Left colon (tissue), 2 donors: ENCODE measurements around the gene ARRB2. TPM values are rescaled to one million over a fixed set of nuclear protein-coding genes. Genes with fewer than 3 reads are reported as not detected.
"Not testable (repeated sequence)": the region's sequence is repeated elsewhere in the genome, so short reads cannot be mapped to it uniquely, and the experiment has no call there.

Experiments
- ATAC-seq: fragments of 200-7000 bp; cut with Tn5 transposase; one replicate; pipeline ENCODE4 v1.9.1; 2020; ENCODE audit warnings: mild to moderate bottlenecking, moderate library complexity
- DNase-seq, 2 donors: peaks; one replicate each; pipeline ENCODE4 v3.0.0-alpha.2; 2020
- intact Hi-C, 2 donors: fragments of 100-400 bp; cut with DNase I in 1 of 2; cut with micrococcal nuclease in 1 of 2; formaldehyde crosslinking; loops; one replicate each; pipeline versions ENCODE4 v1.11.2 to v1.14.0; 2022; cut with DNase I, micrococcal nuclease
- long read RNA-seq: library from polyadenylated mRNA; unstranded; transcript quantifications from one replicate; pipeline ENCODE4 v2.0.0, GENCODE V29; 2021
- total RNA-seq, 2 donors: library from RNA; stranded (reverse); fragmentation: NEBNext Ultra II Directional; extraction: Animal tissue kit (Norgen Biotek cat#: 25700); gene quantifications; one replicate each; pipeline ENCODE4 v1.2.1, GENCODE V29; 2021
- donor health status: DM: no; HTN: no; CAD: no.
- donor health status: DM: yes; HTN: yes; CAD: no.

Gene ARRB2
- total RNA-seq = 10 to 100 TPM; 27.2 to 45.1 TPM
- long read RNA-seq, partial matches to known transcripts = 2 of 3 reads
- long read RNA-seq, other reads (novel, unspliced or antisense) = 0 of 3 reads

GRCh38 chr17:4709794-4710692 lies at the start of gene ARRB2:
ARRB2 (plus strand) TSS chr17:4710632; CDS start chr17:4710722, 90 bp downstream.
- ATAC-seq (peak; percentile 77), DNase-seq (peak; percentile 97)
- intact Hi-C loops = loop anchor here in 1 of 2 donors (10.0 kb wide), 1 partner anchor 175 kb away; no protein-coding TSS in a partner anchor

DNA sequence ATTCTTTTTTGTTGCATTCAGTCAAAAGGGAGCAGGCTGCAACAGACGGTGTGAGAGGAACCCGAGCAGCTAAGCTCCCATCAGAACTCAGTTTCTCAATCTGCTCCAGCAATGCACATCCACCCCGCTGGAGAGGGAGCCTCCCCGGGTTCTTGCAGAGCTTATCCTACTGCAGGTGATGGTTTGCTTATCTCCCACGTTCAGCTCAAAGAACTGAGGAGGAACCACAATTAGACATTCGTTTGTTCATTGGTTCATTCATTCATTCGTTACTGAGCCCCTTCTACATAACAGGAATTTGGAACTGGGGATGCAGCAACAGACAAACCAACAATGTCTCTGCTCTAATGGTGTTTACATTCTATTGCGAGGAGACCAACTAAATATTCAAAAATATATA lies 46.7 kb upstream of the ARRB2 start:
- intact Hi-C loops = no loop called here
- no peak for DNase-seq
- no peak for ATAC-seq

DNA sequence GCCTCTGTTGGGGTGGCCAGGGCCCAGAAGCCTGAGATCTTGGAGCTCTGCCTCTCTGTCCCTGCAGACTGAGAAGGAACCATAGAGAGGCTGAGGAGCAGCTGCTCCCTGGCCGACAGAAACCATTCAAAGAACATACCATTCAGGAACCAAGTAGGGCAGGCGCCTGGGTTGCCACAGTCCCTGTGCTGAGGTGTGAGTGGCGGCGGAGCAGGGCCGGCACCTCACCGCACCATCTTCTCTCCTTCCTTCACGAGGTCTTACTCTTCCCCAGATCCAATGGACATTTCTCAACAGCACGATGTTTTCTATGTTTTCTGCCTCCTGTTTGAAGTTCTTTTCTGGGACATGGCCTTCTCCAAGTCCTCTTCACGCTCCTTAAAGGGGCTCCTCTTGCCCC lies 46.2 kb upstream of the ARRB2 start:
- no peak for ATAC-seq
- no peak for DNase-seq

GRCh38 chr17:4665027-4665426 lies 45.4 kb upstream of the ARRB2 start:
- peak in 1 of 2 donors; percentile 30 for DNase-seq
- peak; percentile 93 for ATAC-seq
- intact Hi-C loops = no loop called here

More for the DNA sequence above, 46.2 kb upstream of the ARRB2 start:
- intact Hi-C loops = no loop called here

GRCh38 chr17:4666296-4666695 lies 44.1 kb upstream of the ARRB2 start:
- DNase-seq (no peak), ATAC-seq (no peak)
- intact Hi-C loops = no loop called here

GRCh38 chr17:4667166-4667565 lies 43.3 kb upstream of the ARRB2 start:
- ATAC-seq (no peak), DNase-seq (no peak)
- intact Hi-C loops = no loop called here

DNA sequence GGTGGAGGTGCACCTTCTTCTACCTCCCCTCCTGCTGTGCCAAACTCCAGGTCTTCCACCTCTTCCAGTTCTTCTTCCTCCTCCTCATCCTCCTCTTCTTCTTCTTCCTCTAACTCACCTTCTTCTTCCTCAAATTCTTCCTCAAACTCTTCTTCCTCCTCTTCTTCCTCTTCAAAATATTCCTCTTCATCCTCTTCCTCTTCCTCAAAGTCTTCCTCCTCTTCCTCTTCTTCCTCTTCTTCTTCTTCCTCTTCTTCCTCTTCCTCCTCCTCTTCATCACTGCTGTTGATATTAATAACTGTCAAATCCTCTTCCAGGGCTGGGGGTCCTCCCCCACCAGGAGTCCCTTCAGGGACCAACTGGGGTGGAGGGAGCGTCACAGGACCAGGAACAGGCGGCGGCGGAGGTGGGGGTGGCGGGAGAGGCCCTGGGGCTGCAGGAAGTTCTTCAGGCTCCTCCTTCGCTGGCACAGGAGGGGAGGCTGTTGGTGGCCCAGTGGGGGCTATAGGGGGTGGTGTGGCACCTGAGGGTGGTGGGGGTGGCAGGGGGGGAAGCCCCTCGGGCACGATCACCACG lies 38.3 kb upstream of the ARRB2 start:
- no peak for ATAC-seq
- DNase-seq = no peak
- intact Hi-C loops = no loop called here

- ATAC-seq = no peak
- intact Hi-C loops = no loop called here
- no peak for DNase-seq
Observed at GRCh38 chr17:4672751-4673150, 37.7 kb upstream of the ARRB2 start.

DNA sequence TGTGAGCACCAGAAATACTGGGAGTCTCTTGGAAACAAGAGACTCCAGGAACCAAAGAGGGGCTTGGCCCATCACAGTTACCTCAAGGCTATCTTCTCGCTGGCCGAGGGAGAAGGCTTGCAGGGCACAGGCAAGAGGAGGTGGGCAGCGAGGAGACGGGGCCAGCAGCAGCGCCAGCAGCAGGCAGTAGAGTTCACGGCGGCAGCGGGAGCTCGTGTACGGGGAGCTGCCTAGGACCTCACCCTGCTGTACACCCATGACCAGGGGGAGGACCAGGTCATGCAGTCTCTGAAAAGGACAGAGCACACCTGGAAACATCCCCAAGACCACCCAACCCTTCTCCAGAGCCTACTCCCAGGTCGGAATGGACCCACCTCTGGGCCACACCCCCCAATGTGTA lies 37.3 kb upstream of the ARRB2 start:
- ATAC-seq = no peak
- no peak for DNase-seq
- intact Hi-C loops = no loop called here

- intact Hi-C loops = no loop called here
- DNase-seq (no peak), ATAC-seq (no peak)
Observed at GRCh38 chr17:4673986-4674684, 36.3 kb upstream of the ARRB2 start.

- intact Hi-C loops = no loop called here
- no peak for DNase-seq
- ATAC-seq = no peak
Observed at GRCh38 chr17:4674685-4674998, 35.8 kb upstream of the ARRB2 start.

- no peak for ATAC-seq
- DNase-seq = no peak
- intact Hi-C loops = no loop called here
Observed at GRCh38 chr17:4675791-4676190, 34.6 kb upstream of the ARRB2 start.

GRCh38 chr17:4676791-4677190 lies 33.6 kb upstream of the ARRB2 start:
- no peak for DNase-seq
- ATAC-seq = no peak
- intact Hi-C loops = no loop called here

DNA sequence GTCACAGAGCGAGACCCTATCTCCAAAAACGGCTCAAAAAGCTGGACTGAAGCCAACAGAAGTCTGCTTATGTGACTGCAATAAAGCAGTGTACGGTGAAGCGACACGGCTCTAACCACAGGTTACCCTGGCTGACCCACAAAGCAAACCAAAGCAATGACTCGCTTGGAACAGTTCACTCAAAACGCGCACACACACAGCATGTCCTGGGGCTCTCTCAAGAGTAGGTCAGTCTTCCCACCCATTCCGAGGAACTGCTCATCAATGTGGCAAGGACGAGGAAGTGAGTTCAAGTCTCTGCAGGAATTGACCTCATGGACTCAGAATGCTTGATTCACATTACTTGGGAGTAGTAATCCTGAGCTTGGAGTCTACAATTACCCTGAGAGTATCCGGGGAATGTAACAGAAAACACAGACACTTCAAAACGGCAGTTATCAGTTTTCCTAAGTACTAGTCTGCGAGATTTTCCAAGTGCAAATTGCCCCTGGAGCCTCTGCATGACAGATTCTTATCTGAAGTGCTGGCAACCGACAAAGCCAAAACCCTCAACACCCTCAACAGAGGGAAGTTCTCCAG lies 31.9 kb upstream of the ARRB2 start:
- intact Hi-C loops = no loop called here
- no peak for ATAC-seq
- no peak for DNase-seq

DNA sequence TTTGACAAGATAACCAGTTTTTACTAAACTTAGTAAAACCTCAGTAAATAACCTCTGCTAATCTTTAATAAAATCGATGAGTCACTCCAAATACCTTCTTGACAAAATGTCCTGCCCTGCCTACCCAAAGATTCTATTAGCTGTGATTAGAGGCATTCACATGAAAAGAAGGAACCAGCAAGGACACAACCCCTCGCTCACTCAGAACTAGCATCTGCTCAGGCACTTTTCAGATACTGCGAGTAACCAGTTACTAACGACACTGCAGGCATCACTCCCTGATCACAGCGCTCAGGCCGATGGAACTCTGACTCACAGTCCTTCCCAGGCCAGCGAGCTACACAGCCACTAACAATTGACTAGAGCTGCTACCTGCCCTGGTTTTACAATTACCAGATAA lies 30.8 kb upstream of the ARRB2 start:
- ATAC-seq (no peak), DNase-seq (no peak)
- intact Hi-C loops = no loop called here

DNA sequence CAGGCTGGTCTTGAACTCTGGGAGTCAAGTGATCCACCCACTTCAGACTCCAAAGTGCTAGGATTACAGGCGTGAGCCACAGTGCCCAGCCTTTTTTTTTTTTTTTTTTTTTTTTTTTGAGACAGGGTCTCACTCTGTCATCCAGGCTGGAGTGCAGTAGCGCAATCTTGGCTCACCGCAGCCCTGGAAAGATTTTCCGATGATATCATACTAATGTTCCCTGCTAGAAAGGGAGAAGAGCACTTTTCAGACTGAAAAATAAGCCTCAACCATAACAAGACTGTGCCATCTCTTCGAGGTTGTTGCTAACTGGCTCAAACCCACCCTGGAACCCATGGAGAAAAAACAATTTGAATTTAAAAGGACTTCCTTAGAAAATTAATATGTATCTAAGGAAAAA lies 26.7 kb upstream of the ARRB2 start:
- ATAC-seq, intact Hi-C loops, DNase-seq: not testable (repeated sequence)

DNA sequence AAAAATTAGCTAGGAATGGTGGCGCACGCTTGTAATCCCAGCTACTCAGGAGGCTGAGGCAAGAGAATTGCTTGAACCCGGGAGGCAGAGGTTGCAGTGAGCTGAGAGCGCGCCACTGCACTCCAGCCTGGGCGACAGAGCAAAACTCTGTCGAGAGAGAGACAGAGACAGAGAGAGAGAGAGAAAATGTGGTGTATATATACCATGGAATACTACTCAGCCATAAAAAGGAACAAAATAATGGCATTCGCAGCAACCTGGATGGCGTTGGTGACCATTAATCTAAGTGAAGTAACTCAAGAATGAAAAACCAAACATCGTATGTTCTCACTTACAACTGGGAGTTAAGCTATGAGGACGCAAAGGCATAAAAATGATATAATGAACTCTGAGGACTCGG lies 20.6 kb upstream of the ARRB2 start:
- DNase-seq, intact Hi-C loops, ATAC-seq: not testable (repeated sequence)

DNA sequence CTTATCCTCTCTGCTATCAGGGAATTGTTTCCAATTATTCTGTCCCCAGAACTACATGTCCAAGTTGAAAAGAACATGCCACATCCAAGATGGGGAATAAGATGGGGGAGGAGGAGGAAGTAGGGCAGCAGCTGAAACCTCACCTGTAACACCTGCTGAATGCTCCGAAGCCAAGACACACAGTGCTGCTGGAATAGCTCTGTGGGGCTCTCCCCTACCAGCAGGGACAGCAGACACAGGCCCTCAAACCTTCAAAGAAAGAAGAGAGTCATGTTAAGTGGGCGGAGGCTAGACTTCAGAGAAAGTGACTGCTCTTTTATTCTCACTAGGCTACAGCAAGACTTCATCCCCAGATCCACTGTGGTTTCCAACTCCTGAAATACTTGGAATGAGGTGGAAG lies 19.7 kb upstream of the ARRB2 start:
- ATAC-seq = peak; percentile 62

GRCh38 chr17:4691686-4692085 lies 18.7 kb upstream of the ARRB2 start:
- intact Hi-C loops = no loop called here
- no peak for ATAC-seq
- no peak for DNase-seq

More for the DNA sequence above, 19.7 kb upstream of the ARRB2 start:
- DNase-seq = no peak
- intact Hi-C loops = no loop called here
